HG03565 (cell line): ENCODE data around the gene TOR1AIP1.

Experiments
- ATAC-seq: cut with Tn5 transposase; IDR thresholded peaks from one replicate; pipeline ENCODE4 v1.9.1; 2021; ENCODE audit warnings: mild to moderate bottlenecking, moderate library complexity; ENCODE audit not compliant: unreplicated experiment

TOR1AIP1 gene

DNA sequence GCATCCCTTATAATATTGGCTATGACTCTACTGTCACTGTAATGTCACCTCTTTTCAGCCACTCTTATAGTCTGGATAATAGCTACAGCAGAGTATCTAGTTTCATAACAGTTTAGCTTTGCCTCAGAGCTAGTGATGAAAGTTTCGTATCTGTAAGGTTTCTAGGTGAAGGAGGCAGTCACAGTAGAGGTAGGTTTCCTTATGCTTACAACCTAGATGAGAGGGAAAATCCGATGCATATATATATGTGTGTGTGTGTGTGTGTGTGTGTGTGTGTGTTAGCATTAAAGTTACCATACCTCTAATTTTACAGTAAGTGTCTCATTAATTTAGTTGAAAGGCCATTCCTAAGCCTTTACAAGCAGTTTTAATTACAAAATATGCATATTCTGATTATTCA is 2.3 kb upstream of the TOR1AIP1 start:
- no peak for ATAC-seq

DNA sequence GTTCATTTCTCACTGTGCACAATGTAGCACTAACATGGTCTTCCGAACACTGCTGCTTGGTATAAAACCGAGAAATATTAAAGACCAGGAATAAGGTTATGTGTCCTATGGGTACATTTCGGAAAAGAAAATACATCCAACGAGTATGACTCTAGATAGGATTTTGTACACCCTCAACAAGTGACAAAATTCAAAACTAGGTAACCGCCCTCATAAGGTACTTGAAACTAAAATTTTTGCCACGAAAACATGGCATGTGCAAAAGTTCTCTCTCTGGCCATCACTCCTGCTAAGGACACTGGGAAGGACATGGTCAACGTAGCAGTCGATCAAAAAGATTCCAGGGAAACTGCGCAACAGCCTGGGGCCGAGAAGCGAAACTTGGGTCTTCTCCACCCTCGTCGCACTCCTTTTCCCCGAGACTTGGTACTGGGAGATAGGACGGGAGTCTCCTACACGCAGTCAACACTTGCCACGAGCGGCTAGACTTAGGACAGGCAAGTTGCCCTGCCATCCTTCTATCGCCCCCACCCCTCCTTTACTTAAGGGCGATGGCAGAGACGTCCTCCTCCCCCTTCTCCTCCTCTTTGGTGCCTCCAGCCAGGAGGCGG is 338 bp upstream of the TOR1AIP1 start:
- ATAC-seq, result no peak

- ATAC-seq, result no peak
These were observed 1.1 kb downstream of the TOR1AIP1 start for GRCh38 chr1:179883040-179883744.

GRCh38 chr1:179883745-179884138 is 1.7 kb downstream of the TOR1AIP1 start:
- peak; percentile 23 for ATAC-seq

DNA sequence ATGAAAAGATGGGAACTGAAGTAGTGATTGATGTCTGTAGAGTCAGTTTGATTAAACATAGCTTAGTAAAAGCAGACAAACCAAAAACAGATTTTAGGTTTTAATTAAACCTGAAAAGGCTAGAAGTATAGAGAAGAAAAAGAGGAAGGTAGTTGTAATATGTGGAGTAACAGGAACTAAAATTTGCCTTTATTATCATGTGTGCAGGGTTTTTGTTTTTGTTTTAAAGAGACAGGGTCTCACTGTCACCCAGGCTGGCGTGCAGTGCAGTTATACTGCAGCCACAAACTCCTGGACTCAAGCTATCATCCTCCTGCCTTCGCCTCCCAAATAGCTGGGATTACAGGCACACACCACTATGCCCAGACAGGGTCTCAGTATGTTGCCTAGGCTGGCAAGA is 6.0 kb downstream of the TOR1AIP1 start:
- ATAC-seq, result no peak

DNA sequence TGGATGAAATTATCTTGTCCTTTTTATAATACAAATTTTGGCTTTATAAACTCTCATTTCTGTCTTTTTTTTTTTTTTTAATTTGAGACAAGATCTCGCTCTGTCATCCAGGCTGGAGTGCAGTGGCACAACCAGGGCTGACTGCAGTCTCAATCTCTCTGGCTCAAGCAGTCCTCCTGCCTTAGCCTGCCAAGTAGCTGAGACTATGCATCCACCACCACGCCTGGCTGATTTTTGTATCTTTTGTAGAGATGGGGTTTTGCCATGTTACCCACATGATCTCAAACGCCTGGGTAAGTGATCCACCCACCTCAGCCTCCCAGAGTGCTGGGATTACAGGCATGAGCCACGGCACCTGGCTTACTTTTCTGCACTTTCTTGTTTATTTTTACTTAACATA is 7.5 kb downstream of the TOR1AIP1 start:
- ATAC-seq, result no peak

DNA sequence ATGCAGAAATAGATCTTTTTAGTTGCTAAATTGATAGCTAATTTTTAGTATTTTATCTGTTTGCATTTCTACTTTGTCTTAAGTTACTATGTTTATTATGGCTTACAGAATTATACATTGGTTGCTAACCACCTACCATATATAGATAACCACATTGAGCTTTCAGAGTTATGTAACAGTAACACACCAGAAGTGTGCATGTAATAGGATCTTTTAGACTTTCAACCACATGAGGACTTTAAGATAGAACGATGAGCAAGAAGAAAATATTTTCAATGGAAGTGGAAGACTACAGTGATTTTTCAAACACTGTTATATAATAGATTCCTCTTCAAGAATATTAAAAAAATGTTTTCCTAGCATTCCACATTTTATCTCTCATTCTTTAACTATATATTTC is 28.8 kb downstream of the TOR1AIP1 start:
- ATAC-seq, result no peak

DNA sequence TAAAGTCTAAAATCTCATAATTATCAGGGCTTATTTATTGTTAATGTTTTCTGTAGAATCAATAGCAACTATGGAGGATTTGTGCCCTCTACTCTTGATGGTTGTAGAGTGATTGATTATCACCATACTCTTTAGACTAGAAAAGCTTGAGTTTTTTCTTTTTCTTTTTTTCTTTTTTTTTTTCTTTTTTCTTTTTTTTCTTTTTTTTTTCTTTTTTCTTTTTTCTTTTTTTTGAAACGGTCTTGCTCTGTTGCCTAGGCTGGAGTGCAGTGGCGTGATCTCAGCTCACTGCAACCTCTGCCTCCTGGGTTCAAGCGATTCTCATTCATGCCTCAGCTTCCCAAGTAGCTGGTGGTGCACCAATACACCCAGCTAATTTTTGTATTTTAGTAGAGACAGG is 29.7 kb downstream of the TOR1AIP1 start:
- no peak for ATAC-seq

- ATAC-seq, result no peak
These were observed 35.7 kb downstream of the TOR1AIP1 start for GRCh38 chr1:179917601-179918429.

- ATAC-seq, result no peak
These were observed 39.4 kb downstream of the TOR1AIP1 start for GRCh38 chr1:179921472-179921871.

- ATAC-seq, result no peak
These were observed 40.1 kb downstream of the TOR1AIP1 start for GRCh38 chr1:179921981-179922872.

DNA sequence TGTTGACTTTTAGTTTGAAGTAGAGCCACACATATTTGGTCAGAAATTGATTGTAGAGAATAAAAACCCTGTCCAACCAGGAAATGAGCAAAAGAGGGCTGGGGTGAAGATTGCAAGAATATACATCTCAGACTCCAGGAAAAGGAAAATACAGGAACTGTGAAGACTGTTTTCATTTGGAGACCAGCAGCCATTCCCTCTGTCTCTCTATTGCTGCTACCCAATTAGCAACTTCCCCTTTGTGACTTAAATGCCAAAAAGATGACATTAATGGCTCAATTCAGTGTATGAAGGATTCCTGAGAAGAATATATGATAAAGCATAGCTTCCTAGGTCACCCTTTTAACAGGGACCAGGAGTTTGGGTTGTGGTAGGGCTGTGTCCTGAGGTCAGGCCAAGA is 40.9 kb downstream of the TOR1AIP1 start:
- ATAC-seq, result no peak

DNA sequence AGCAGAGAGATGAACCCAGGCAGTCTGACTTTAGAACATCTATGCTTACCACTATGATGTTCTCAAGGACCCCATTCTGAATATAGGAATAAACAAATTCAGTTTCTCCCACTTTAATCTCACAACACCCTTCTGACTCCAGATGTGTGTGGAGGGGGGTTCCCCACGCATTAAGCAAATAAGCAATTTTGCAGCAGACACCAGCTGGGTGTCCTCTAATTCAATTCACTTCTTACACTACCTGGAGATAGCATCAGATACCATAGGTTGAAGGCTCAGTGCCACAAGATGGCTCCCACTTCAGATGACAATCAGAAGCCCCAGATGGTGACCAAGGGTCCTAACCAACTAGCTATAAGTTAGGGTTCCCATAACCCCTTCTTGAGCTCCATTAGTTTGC is 42.2 kb downstream of the TOR1AIP1 start:
- no peak for ATAC-seq

- ATAC-seq, result no peak
These were observed 43.2 kb downstream of the TOR1AIP1 start for GRCh38 chr1:179925302-179925701.

GRCh38 chr1:179925922-179926849 is 44.1 kb downstream of the TOR1AIP1 start:
- ATAC-seq, result no peak

DNA sequence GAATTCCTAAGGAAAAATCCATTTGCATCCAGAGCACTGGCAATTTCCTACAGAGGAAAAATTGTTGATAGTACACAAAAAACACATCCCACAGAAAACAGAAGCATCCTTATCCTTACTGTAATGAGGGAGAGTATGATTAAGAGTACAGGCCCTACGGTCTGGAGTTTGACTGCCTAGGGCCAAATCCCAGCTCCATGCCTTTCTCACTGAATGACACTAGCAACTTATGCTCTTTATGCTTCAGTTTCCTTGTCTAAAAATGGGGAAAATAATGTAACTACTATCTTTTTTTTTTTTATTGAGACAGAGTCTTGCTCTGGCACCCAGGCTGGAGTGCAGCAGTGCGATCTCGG is 44.7 kb downstream of the TOR1AIP1 start:
- ATAC-seq, result no peak

DNA sequence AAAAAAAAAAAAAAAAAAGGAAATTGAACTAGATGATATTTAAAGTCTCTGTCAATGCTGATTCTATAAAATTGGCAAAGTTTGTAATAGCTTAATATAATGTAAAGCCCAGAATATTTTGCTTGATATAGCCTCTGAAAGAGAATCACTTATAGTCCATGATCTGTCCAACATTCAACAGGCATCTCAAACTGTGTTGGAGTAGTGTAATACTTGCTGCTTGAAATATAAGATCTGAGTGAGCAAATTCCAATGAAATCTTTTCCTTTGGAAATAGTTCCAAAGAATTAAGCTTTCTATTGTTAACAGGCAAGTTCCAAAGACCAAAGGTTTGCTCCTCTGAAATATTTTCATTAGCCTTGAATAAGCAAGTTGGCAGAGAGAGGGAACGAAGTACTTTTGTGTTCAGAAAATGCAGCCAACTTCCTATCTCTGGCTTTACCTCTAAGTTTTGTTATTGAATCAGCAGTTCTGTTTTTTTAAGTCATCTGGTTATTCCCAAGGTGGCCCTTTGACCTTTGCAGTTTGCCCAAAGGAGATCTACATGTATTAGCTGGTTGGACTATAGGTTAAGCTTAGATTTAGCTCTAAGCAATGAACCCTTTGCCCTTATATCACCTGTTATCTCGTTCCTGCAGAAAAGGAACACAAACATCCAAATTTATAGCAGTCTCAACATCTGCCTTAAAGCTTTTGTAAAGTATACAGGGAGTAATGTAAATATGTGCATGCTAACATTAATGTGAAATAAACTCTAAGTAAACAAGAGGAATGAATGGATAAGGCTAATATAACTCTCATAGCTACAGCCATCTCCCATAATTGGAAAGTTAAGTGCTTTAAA is 48.1 kb downstream of the TOR1AIP1 start:
- ATAC-seq, result no peak

GRCh38 chr1:179930867-179931266 is 48.8 kb downstream of the TOR1AIP1 start:
- ATAC-seq, result no peak

GRCh38 chr1:179933219-179933618 is 51.1 kb downstream of the TOR1AIP1 start:
- no peak for ATAC-seq
